GM19238 (cell line): ENCODE data around the gene C2CD3.
A peak's percentile ranks its signal among the peaks of the same experiment; 100 is the strongest.

ENCODE experiments used
- DNase-seq: peaks from one replicate; pipeline ENCODE4 v3.0.0; 2011; ENCODE audit warnings: low spot score; ENCODE audit not compliant: insufficient read length

The C2CD3 gene, protein sequence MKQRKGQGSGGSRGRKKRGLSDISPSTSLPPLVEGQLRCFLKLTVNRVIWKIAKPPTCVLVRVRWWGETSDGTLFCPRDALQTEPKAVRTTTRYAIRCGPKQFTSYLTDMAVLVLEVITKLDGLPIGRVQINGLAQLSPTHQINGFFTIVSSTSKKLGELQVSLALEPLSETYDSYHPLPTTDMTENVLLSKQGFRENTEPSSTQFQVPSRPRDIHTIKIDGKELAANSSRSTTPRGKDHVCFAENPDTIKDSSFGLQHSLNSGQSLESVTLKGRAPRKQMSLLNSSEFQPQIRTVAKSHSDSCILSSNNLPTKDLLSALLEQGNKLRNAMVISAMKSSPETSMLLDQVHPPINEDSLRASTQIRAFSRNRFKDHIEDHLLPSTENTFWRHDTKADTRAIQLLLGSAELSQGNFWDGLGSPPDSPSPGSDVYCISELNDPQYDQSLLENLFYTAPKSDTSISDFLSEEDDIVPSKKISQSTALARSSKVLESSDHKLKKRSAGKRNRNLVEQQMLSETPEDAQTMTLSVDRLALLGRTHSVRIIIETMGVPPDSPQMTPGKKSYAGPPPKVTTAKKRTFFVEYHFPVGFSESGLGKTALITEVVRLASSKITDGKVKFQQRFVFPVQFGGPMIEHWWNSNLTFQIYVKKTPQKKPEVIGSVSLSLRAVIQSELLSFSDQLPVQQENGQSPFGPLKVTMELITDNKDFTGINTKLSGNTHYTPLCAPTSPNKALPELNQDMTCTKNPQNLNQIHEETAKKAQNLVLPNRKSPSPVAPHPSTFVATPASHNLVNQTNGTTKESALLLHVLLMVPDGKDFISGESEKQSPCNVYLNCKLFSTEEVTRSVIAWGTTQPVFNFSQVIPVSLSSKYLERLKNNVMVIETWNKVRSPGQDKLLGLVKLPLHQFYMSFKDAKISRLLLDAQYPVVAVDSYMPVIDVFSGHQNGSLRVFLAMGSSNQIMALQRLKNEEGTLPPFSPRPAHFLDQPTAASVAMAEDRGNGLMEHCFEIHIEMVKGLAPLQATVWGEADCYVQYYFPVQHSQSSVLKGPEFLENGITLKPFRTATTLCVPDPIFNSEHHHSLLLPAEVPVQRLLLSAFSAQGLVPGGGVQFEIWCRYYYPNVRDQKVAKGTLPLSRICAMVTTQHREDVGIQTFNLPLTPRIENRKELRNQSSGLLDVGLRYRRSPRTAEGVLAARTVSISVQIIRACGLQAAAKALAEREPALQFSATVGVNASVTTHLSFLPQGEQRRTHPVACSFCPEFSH (N-terminal part only)

DNA sequence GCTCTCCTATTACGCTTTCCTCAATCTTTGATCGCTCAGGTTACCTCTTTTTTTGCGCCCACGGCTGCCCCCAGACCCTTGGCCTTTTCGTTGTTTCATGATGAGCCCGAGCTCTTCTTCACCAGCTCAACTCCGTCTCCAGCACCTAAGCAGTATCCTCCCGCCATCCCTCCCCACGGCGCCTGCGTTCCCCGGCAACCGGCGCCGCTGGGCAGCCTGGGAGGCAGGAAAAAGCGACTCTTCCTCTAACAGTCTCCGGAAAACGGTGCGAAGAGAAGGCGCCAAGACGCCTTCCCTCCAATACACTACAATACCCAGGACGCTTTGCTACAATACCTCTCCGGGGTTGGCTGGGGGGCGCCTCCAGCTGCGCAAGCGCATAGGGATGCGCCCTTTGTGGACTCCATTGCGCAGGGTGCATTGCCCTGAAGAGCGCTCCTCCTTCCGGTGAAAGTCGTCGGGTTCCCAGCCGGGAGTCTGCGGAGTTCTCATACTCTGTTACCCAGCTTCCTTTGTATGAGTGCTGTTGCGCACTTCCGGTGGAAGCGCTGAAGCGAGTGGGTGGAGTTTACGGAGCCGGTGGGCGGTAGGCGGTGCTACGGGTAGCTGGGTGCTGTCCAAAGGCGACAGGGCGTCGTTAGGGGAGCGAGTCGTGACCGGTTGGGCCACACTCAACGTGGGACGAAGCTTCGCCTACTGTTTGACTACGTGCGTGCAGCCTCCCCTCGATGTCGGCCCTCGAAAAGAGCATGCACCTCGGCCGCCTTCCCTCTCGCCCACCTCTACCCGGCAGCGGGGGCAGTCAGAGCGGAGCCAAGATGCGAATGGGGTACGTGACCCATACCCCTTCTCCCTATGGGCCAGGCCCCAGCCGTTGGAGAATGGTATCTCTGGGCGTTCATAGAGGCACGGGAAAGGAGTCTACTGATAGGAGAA lies at the start of gene C2CD3, which contains the start of gene PPME1:
Gene C2CD3, minus strand, starts transcription at position 309 of the 936 bp plus-strand sequence. Its CDS starts 210 bp downstream, at position 99.
Gene PPME1, plus strand, starts transcription at position 596 of the 936 bp plus-strand sequence. Its CDS starts 133 bp downstream, at position 729.
- DNase-seq, result peak; percentile 88

DNA sequence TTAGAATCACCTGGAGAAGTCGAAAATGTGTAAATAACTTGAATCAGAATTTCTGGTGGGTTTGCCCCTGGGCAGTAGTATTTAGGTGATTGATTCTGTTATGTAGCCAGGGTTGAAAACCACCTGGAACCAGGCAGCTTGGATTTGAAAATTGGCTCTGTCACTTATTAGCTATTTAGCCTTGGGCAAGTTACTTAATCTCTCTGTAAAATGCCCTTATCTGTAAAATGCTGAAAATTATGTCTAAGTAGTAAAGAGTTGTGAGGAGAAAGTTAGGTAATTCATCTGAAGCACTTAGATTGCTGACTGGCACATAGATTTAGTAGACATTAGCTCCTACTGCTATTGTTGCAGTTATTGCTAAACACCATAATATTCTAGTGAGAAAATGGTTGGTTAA lies 49.6 kb upstream of the C2CD3 start:
- DNase-seq, result no peak

DNA sequence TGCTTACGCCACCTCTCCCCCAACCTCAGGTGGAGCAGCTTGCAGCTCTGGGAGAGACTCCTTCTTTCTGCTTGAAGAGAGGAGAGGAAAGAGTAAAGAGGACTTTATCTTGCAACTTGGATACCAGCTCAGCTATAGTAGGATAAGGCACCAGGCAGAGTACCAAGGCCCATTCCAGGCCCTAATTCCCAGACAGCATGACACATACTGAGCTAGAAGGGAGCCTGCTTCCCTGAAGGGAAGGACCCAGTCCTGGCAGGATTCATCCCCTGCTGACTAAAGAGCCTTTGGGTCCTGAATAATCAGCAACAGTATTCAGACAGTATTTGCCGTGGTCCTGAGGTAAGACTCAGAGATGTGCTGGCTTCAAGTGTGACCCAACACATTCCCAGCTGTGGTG lies 41.7 kb upstream of the C2CD3 start:
- DNase-seq, result no peak

DNA sequence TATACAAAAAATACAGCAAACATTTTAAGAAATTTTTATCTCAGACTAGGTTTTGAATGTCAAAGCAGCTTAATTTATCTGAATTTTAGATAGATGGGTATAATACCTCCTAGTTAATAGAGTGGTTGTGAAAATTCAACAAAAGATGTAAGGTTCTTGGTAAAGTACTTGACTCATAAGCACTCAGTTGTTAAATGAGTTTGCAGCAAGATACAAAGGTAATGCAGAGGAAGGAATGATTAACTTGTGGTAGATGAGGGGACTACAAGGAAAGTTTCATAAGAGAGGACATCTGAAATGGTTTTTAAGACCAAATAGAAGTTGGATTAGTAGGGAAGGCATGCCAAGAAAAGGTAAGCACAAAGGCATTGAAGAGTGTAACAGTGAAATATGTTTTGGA lies 37.7 kb upstream of the C2CD3 start:
- no peak for DNase-seq

DNA sequence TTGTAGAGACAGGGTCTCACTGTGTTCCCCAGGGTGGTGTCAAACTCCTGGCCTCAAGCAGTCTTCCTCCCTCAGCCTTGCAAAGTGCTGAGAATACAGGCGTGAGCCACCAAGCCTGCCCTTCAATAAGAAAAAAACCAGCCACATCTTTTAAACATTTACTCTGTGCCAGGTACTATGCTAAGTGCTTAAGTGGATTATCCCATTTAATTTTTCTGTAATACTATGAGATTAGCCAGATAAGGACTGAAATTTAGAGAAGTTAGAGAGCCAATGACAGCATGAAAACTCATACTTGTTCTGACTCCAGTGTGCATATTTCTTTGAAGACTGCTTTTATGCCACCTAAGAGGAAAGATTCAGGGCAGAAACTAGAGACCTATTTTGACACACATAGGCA lies 35.9 kb upstream of the C2CD3 start:
- no peak for DNase-seq

DNA sequence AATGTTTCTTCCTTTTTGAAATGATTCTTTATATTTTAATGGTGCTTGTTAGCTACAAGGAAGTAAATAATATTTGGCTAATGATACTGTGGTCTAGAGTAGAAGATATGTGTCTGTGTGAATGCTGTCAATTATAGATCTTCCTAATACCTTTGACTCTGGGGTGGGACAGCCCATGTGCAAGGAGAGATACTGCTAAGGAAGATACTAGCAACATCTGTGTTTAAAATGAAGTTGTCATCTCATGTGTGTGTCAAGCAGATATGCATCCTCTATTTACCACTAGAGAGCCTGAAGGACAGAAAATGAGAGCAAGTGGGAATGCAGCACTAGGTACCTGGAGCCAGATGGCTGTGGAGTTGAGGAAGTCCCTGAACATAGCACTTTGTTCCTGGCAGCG lies 34.4 kb upstream of the C2CD3 start:
- no peak for DNase-seq

DNA sequence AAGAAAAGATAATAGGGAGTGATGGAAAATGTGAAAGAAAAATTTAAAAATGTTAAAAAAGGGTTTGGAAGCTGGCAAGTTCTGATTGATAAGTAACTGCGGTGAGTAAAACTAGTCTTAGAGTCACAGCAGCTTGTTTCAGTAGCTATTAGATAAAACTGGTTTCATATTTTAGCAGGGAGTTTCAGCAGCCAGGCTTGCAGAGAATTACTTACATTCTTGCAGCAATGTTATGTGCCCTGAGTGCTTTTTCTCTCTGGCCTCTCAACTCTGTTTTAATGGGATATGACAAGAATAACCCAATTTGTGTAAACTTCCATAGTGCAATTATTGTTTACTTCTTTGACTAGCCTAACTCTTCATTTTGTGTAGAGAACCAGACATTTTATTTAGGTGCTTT lies 33.9 kb upstream of the C2CD3 start:
- DNase-seq, result no peak

DNA sequence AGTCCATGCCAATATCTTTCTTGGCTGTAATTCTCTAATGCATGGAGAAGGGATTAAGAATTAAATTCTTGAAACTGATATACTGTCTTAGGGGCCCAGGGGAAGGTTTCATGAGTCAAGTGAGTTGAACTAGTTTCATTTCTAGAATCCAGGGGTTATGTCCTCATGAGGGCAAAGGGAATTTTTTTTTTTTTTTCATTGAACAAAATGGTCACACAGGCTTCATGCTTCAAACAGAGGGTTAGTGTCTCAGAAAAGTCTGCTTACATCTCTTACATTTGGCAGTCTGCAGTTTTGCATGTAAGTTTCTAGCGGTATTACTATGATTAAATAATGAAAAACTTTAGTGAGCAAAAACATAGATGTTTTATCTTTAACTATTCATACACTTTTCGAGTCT lies 33.2 kb upstream of the C2CD3 start:
- DNase-seq, result no peak

DNA sequence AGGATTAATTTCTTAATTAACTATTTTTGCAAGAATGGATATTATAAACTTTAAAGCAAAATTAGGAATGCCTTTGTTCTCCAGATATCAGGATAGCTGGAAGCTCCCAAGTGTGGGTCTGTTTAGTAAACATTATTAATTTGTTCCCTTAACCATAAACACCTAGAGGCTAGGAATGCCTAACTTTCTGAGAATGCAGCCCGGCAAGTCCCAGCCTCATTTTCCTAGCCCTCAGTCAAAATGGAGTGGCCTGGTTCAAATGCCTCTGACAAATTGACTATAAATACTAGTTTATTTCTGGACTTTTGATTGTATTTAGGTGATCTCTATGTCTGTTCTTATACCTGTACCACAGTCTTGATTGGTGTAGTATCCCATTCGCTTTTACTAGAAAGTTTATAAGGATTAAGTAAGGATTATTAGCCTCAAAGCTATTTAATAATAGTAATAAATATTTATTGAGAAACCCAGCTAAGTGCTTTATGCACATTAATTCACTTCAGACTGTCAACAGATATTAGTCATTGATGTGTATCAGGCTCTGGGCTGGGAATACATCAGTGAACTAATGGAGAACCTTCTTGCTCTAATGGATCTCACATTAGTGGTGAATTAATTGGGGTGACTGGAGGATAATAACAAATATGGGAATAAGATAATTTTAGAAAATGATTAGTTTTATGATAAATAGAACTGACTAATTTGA lies 26.1 kb upstream of the C2CD3 start:
- DNase-seq, result no peak

DNA sequence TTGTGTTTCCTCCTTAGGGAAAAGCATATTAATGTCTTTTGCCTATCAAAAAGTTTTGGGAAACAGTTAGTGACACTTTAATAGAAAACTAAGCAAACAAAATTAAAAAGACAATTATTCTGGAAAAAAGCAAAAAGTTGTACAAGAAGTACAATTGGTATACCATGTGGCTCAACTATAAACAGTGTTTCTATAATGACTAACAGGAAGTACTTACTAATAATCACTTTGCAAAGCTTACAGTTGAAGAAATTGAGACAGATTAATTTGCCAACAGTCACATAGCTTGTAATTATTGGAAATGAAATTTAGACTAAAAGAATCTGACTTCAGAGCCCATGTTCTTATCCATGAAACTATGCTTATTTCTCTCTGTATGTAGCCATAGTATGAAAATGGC lies 25.0 kb upstream of the C2CD3 start:
- no peak for DNase-seq

DNA sequence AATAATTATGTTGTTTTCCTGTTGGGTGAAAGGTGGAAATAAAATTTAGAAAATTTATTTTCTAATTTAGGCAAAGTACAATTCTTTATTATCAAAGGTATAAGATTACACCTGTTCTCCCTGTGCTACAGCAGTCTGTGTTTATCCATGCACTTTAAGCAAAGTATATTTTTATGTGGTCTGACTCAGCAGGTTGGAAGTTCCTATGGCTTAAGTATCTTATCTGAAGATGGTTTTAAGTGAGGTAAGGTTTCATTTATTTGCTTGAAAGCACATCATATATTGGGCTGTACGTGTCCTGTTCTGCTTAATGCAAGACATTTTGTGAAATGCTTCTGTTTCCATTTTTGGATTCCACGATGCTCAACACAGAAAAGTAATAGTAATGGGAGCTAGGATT lies 14.9 kb upstream of the C2CD3 start:
- DNase-seq, result no peak

DNA sequence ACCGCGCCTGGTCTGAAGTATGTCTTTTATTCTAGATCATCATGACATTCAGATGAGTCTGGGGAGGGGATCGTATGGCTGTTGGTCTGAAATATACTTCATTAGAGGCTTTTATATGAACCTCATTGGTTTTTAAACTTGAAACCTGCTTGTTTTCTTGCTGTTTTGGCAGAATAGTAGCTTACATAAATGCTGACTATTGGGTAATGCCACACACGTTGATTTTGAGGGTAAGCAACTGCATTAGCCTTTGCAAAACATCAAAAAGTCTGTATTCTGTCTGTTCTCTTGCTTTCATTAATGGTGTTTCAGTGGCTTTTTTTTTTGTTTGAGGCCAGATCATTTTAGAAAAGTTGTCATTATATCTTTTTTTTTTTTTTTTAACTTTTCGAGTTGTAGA lies 14.5 kb upstream of the C2CD3 start:
- DNase-seq, result no peak

DNA sequence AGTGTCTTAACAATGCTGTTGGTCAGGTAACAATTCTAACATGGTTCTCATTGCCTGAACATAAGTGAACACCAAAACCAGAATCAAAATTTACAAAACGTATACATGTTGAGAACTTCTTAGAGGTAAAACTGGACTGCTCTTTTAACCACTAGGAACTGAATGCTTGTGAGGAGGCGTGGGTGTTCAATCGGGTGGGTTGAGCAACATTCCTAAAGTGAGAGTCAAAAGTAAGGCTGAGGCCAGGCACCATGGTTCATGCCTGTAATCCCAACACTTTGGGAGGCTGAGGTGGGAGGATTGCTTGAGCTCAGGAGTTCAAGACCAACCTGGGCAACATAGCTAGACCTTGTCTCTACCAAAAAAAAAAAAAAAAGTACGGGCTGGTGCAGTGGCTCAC lies 11.8 kb upstream of the C2CD3 start:
- no peak for DNase-seq

DNA sequence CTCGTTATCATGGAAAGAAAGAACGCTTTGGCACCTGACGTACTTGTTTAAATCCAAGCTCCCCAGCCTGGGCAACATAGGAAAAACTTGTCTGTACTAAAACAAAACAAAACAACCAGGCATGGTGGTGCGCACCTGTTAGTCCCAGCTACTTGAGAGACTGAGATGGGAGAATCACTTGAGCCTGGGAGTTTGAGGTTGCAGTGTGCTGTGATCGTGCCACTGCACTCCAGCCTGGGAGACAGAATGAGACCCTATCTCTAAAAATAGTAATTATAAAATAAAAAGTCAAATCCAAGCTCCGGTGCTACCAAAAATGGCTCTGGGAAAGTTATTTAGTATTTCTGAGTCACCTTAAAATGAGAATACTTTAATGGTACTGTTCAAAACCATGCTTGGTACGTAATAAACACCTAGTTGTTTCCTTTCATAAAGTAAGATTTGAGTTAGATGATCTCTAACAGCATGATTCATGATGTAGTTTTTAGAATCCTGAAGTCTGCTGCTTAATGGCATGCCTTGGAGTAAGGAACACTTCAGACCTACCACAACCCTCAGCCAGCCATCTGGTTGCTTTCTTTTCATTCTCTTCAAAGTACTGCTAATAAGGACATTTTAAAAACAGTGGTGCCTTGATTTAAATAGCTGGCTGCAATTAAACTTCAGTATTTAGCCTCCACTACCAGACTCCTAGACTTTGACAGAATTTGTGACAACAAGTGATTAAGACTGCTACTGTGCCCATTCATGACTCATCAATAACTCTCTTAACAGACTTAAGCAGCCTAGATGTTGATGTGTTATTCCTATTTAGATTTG lies 8.6 kb upstream of the C2CD3 start:
- DNase-seq, result no peak

DNA sequence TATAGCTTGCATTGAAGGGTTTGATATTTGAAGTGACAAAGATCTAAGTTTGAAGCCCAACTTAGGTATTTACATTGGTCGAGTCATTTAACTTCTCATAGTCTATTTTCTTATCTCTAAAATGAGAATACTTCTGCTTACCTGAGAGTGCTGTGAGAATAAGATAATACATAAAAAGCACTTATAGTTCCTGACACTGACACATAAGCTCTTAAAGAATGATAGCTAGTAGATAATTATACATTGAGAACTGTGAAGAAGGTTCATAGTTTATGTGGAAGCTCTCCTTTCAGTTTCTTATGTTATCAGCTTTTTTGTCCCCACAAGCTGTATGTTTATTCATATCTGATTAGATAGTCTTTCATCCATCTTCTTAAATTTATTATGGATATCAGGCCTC lies 5.1 kb upstream of the C2CD3 start:
- no peak for DNase-seq

DNA sequence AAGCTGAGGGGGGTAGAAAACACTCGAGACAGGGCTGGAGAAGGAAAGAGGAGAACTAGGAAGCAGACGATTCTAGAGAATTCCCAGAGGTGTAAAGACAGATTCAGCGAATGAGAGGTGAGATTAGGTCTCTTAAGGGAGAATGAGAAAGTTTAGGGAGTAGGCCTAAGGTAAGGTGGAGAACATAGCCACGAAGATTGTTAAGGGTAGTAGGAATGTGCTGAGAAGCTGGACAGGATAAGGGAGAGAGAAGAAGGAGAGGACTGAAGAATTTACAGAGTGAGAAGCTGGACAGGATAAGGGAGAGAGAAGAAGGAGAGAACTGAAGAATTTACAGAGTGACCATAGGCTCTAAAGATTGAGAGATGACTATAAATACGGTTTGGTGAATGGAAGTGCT lies 1.2 kb upstream of the C2CD3 start:
- no peak for DNase-seq

DNA sequence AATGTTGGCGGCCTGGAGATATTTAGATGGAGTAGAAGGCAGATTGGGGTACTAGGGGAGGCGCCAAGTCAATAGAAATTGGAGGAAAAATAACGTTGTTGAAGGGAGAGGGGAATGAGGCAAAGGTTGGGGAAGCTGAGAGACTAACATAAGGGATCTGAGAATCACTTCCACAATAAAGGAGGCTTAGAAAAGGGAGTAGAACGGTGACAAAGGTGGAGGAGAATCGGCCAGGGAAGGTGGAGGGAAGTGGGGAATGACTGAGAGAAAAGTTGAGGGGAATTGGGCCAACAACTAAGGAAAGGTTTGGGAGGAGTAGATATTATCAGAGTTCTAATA lies 797 bp upstream of the C2CD3 start:
- DNase-seq, result no peak

DNA sequence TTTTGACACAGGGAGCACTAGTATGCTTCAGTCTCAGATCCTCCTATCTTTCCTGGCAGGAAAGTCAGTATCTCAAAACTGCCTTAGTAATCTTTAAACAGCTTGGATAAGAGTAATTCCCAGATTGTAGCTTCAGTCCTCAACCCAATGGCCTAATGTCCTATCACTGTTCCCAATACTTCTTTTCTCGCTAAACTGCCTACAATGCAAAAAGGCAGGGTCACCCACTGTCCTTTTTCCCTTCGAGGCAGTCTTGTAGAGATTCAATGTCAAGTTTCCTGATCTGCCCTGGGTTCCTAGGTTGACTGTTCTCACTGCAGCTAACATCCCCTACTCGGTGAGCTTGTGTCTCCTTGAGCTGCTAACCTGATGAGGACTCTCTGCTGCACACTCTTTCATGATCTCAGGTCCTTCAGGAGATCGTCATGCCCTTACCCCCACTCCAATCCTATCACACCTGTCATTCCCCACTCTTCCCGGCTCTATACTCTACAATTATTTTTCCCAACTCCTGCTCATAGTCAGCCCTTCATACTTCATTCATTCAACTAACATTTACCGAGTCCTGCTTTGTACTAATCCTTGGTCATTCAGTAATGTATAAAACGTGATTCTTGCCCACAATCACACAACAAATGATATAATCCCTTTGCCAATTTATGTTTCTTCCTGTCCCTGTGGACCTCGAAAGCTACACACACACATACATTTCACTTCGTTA lies 904 bp downstream of the C2CD3 start:
- no peak for DNase-seq

DNA sequence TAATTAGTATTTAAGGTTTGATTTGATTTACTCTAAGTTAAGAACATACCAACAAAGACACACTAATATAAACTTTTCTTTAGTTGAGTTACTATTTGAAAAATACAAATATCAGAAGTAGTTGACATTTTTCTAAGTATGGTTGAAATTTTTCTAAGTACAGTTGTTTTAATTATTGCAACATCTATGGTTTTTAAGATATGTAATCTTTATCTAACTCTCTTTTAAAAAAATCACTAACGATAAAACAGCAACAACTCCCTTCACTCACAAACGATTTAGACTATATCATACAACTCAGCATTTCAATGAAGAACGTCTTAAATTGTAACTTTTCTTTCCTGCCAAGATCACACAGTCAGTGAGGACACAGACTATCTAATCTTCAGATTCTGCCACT lies 2.0 kb downstream of the C2CD3 start:
- no peak for DNase-seq
